Neutrophil (primary cell): Measurements from ENCODE around the gene KRTCAP2.
"Not testable (repeated sequence)": the region's sequence is repeated elsewhere in the genome, so short reads cannot be mapped to it uniquely, and the experiment has no call there.

Source experiments
- H3K27ac ChIP-seq: fragments of 200-600 bp; sonication (generic); 2 replicates; pipeline ENCODE4 v1.5.1; 2016; ENCODE audit warnings: mild to moderate bottlenecking, moderate library complexity
- H3K27me3 ChIP-seq: fragments of 200-600 bp; sonication (generic); 2 replicates; pipeline ENCODE4 v1.6.0; 2016; ENCODE audit warnings: mild to moderate bottlenecking
- H3K36me3 ChIP-seq: fragments of 200-600 bp; sonication (generic); 2 replicates; pipeline ENCODE4 v1.5.1; 2017
- H3K4me1 ChIP-seq, 2 experiments: fragments of 200-600 bp in 1 of 2; sonication (generic) in 1 of 2; 1 replicate in 1 of 2; 2 replicates in 1 of 2; pipeline versions ENCODE4 v1.5.1 to v1.6.1; 2013 to 2016; ENCODE audit warnings: low read depth in 1 of 2, low read length in 1 of 2, mild to moderate bottlenecking in 1 of 2, moderate library complexity in 1 of 2; ENCODE audit not compliant: control insufficient read depth in 1 of 2, insufficient read depth in 1 of 2
- H3K4me3 ChIP-seq, 2 experiments: fragments of 200-600 bp in 1 of 2; sonication (generic) in 1 of 2; 1 replicate in 1 of 2; 2 replicates in 1 of 2; pipeline ENCODE4 v1.5.1; 2013 to 2016; ENCODE audit warnings: low read depth in 1 of 2, low read length in 1 of 2, mild to moderate bottlenecking in 1 of 2, moderate library complexity in 1 of 2
- H3K9me3 ChIP-seq: fragments of 200-600 bp; sonication (generic); 2 replicates; pipeline ENCODE4 v1.5.1; 2016
- CTCF ChIP-seq: fragments of 200-600 bp; sonication (generic); IDR thresholded peaks from 2 replicates; pipeline ENCODE4 v1.5.1; 2016; ENCODE audit warnings: antibody characterized with exemption

Gene KRTCAP2

GRCh38 chr1:155172732-155173477 is at the start of gene KRTCAP2:
Gene KRTCAP2, minus strand, starts transcription at chr1:155173304. Its CDS starts 80 bp downstream, at chr1:155173224.
- H3K36me3 ChIP-seq, result peaks cover 12% of the 10 kb centered on the region
- TF ChIP-seq CTCF, result peak; percentile 96
- peak within 1 kb of the TSS; percentile 85 to 87 for H3K4me3 ChIP-seq
- no peaks in the 10 kb centered on the region for H3K9me3 ChIP-seq
- peaks cover 19% of the 10 kb centered on the region for H3K27me3 ChIP-seq
- peaks cover 33 to 40% of the 10 kb centered on the region in 2 experiments for H3K4me1 ChIP-seq
- H3K27ac ChIP-seq, result peak within 1 kb of the TSS; percentile 75

GRCh38 chr1:155220211-155220965 is 47.3 kb upstream of the KRTCAP2 start:
- Histone ChIP-seq H3K27ac (peak overlapping the region; percentile 91), H3K4me3 (peak overlapping the region in 1 of 2 experiments; percentile 35), H3K4me1 (peaks cover 79 to 90% of the 10 kb centered on the region in 2 experiments)
- not testable (repeated sequence) for H3K9me3 ChIP-seq, H3K36me3 ChIP-seq, H3K27me3 ChIP-seq

GRCh38 chr1:155219592-155220031 is 46.5 kb upstream of the KRTCAP2 start:
- H3K27ac ChIP-seq, result peak overlapping the region; percentile 91
- no peaks in the 10 kb centered on the region for H3K27me3 ChIP-seq
- H3K9me3 ChIP-seq, result no peaks in the 10 kb centered on the region
- H3K4me1 ChIP-seq, result peaks cover 80 to 90% of the 10 kb centered on the region in 2 experiments
- no peaks in the 10 kb centered on the region for H3K36me3 ChIP-seq
- H3K4me3 ChIP-seq, result peak overlapping the region; percentile 28 to 35
- TF ChIP-seq CTCF, result no peak

GRCh38 chr1:155218854-155219591 is 45.9 kb upstream of the KRTCAP2 start:
- Histone ChIP-seq H3K36me3 (no peaks in the 10 kb centered on the region), H3K9me3 (no peaks in the 10 kb centered on the region), H3K27me3 (no peaks in the 10 kb centered on the region), H3K4me3 (peak overlapping the region; percentile 28 to 35), H3K4me1 (peaks cover 77 to 87% of the 10 kb centered on the region in 2 experiments), H3K27ac (peak overlapping the region; percentile 91)
- no peak for TF ChIP-seq CTCF

GRCh38 chr1:155214702-155215101 is 41.6 kb upstream of the KRTCAP2 start:
- peak overlapping the region; percentile 82 for H3K27ac ChIP-seq
- peaks cover 62 to 78% of the 10 kb centered on the region in 2 experiments for H3K4me1 ChIP-seq
- H3K27me3 ChIP-seq, H3K9me3 ChIP-seq: not testable (repeated sequence)
- H3K36me3 ChIP-seq, result peaks cover 14% of the 10 kb centered on the region
- H3K4me3 ChIP-seq, result peak overlapping the region in 1 of 2 experiments; percentile 29

- H3K9me3 ChIP-seq, H3K27me3 ChIP-seq: not testable (repeated sequence)
- Histone ChIP-seq H3K4me3 (peak overlapping the region; percentile 74 to 87), H3K36me3 (peaks cover 14% of the 10 kb centered on the region), H3K27ac (peak overlapping the region; percentile 99), H3K4me1 (peaks cover 78% of the 10 kb centered on the region in 2 experiments)
Measured at GRCh38 chr1:155212051-155212440, 38.9 kb upstream of the KRTCAP2 start.

GRCh38 chr1:155211381-155212050 is 38.4 kb upstream of the KRTCAP2 start:
- H3K36me3 ChIP-seq, result peaks cover 14% of the 10 kb centered on the region
- not testable (repeated sequence) for H3K9me3 ChIP-seq, H3K27me3 ChIP-seq
- H3K27ac ChIP-seq, result peak overlapping the region; percentile 99
- H3K4me3 ChIP-seq, result peak overlapping the region; percentile 74 to 87
- H3K4me1 ChIP-seq, result peaks cover 79% of the 10 kb centered on the region in 2 experiments
